Spinal cord (tissue), 10 donors: ENCODE data around the gene GPR171. TPM values are rescaled to one million over a fixed set of nuclear protein-coding genes. Genes with fewer than 3 reads are reported as not detected.

Experiments
- DNase-seq, 6 donors: peaks; one replicate each; pipeline versions ENCODE4 v3.0.0 to v3.0.0-alpha.2; 2013 to 2015; ENCODE audit warnings: low spot score in 6 of 6, low read depth in 4 of 6
- H3K27ac ChIP-seq: one replicate; pipeline ENCODE4 v1.5.1; 2013; ENCODE audit warnings: low read depth, low read length, control low read depth
- H3K27me3 ChIP-seq: one replicate; pipeline ENCODE4 v1.6.1; 2013; ENCODE audit warnings: low read length; ENCODE audit not compliant: control insufficient read depth, insufficient read depth
- H3K36me3 ChIP-seq: one replicate; pipeline ENCODE4 v1.6.1; 2013; ENCODE audit warnings: low read length; ENCODE audit not compliant: control insufficient read depth, insufficient read depth
- H3K4me1 ChIP-seq: one replicate; pipeline ENCODE4 v1.6.1; 2013; ENCODE audit warnings: low read length; ENCODE audit not compliant: control insufficient read depth, insufficient read depth
- H3K4me3 ChIP-seq: one replicate; pipeline ENCODE4 v1.5.1; 2013; ENCODE audit warnings: low read depth, low read length, control low read depth
- H3K9me3 ChIP-seq: one replicate; pipeline ENCODE4 v1.6.1; 2013; ENCODE audit warnings: low read length; ENCODE audit not compliant: control insufficient read depth, insufficient read depth
- WGBS: methylation state at CpG from one replicate; pipeline ENCODE4 v1.1.5; 2013; ENCODE audit warnings: missing lambda C conversion rate; ENCODE audit not compliant: insufficient coverage; 5-methylcytosine and 5-hydroxymethylcytosine counted together
- polyA plus RNA-seq, 2 donors: library from polyadenylated mRNA; unstranded; fragments of 120-200 nt; gene quantifications; one replicate each; pipeline ENCODE4 v1.2.1, GENCODE V29; 2013; ENCODE audit not compliant: insufficient read length in 2 of 2
- total RNA-seq, 2 donors: library from RNA; depleted of rRNA in 1 of 2; stranded (reverse); fragments of 120-200 nt in 1 of 2; fragments of >200 nt in 1 of 2; gene quantifications; one replicate each; pipeline versions ENCODE4 v1.2.3 to v1.2.4, GENCODE V29; 2013 to 2014
- donor health status: healthy.

The GPR171 gene
- total and polyA plus RNA-seq, 4 donors, result 0.11 to 0.79 TPM; not detected in 2

- DNase-seq, result no peak
- 100% methylated on average over 2 of the region's 7 CpGs for WGBS
- Histone ChIP-seq H3K27me3 (no peaks in the 10 kb centered on the region), H3K27ac (no peak overlapping the region), H3K36me3 (no peaks in the 10 kb centered on the region), H3K4me1 (no peaks in the 10 kb centered on the region), H3K9me3 (no peaks in the 10 kb centered on the region), H3K4me3 (no peak overlapping the region)
Measured at GRCh38 chr3:151201051-151201730, 1.8 kb downstream of the GPR171 start.

- no CpG with 5 or more reads among the region's 2 CpGs for WGBS
Measured at GRCh38 chr3:151200586-151200985, 2.4 kb downstream of the GPR171 start.

GRCh38 chr3:151199554-151200438, 3.2 kb downstream of the GPR171 start:
- WGBS, result 79% methylated on average over 2 of the region's 4 CpGs
- no peak for DNase-seq
- Histone ChIP-seq H3K4me3 (no peak overlapping the region), H3K4me1 (no peaks in the 10 kb centered on the region), H3K36me3 (peaks cover 2% of the 10 kb centered on the region), H3K9me3 (no peaks in the 10 kb centered on the region), H3K27me3 (no peaks in the 10 kb centered on the region), H3K27ac (no peak overlapping the region)

More at GRCh38 chr3:151200586-151200985, 2.4 kb downstream of the GPR171 start:
- Histone ChIP-seq H3K4me1 (no peaks in the 10 kb centered on the region), H3K9me3 (no peaks in the 10 kb centered on the region), H3K4me3 (no peak overlapping the region), H3K27me3 (no peaks in the 10 kb centered on the region), H3K27ac (no peak overlapping the region), H3K36me3 (no peaks in the 10 kb centered on the region)
- no peak for DNase-seq

GRCh38 chr3:151198849-151199248, 4.2 kb downstream of the GPR171 start:
- WGBS, result 100% methylated on average over 4 of the region's 5 CpGs
- H3K36me3 ChIP-seq, result peaks cover 4% of the 10 kb centered on the region
- DNase-seq, result no peak

GRCh38 chr3:151197981-151198767, 4.8 kb downstream of the GPR171 start:
- no peak for DNase-seq
- H3K9me3 ChIP-seq, result no peaks in the 10 kb centered on the region
- no peaks in the 10 kb centered on the region for H3K27me3 ChIP-seq
- H3K4me1 ChIP-seq, result no peaks in the 10 kb centered on the region
- H3K27ac ChIP-seq, result no peak overlapping the region
- H3K4me3 ChIP-seq, result no peak overlapping the region
- H3K36me3 ChIP-seq, result peaks cover 4% of the 10 kb centered on the region
- 95% methylated on average over 4 of the region's 6 CpGs for WGBS

More at GRCh38 chr3:151198849-151199248, 4.2 kb downstream of the GPR171 start:
- Histone ChIP-seq H3K9me3 (no peaks in the 10 kb centered on the region), H3K27me3 (no peaks in the 10 kb centered on the region), H3K4me3 (no peak overlapping the region), H3K27ac (no peak overlapping the region), H3K4me1 (no peaks in the 10 kb centered on the region)

GRCh38 chr3:151197228-151197627, 5.8 kb downstream of the GPR171 start:
- Histone ChIP-seq H3K36me3 (peaks cover 4% of the 10 kb centered on the region), H3K27me3 (no peaks in the 10 kb centered on the region), H3K9me3 (no peaks in the 10 kb centered on the region), H3K27ac (no peak overlapping the region), H3K4me3 (no peak overlapping the region), H3K4me1 (no peaks in the 10 kb centered on the region)
- WGBS, result 100% methylated on average over 5 of the region's 8 CpGs
- DNase-seq, result no peak

- H3K9me3 ChIP-seq, result no peaks in the 10 kb centered on the region
- no peaks in the 10 kb centered on the region for H3K4me1 ChIP-seq
- peaks cover 4% of the 10 kb centered on the region for H3K36me3 ChIP-seq
- no peak overlapping the region for H3K4me3 ChIP-seq
- no peaks in the 10 kb centered on the region for H3K27me3 ChIP-seq
- no peak for DNase-seq
- H3K27ac ChIP-seq, result no peak overlapping the region
Measured at GRCh38 chr3:151196434-151196833, 6.6 kb downstream of the GPR171 start.

GRCh38 chr3:151195826-151196225, 7.2 kb downstream of the GPR171 start:
- Histone ChIP-seq H3K4me1 (no peaks in the 10 kb centered on the region), H3K27ac (no peak overlapping the region), H3K36me3 (peaks cover 4% of the 10 kb centered on the region), H3K9me3 (no peaks in the 10 kb centered on the region), H3K4me3 (no peak overlapping the region), H3K27me3 (no peaks in the 10 kb centered on the region)
- no CpG with 5 or more reads among the region's 1 CpG for WGBS
- DNase-seq, result no peak

- Histone ChIP-seq H3K27ac (no peak overlapping the region), H3K4me1 (no peaks in the 10 kb centered on the region), H3K9me3 (no peaks in the 10 kb centered on the region), H3K27me3 (no peaks in the 10 kb centered on the region), H3K36me3 (peaks cover 4% of the 10 kb centered on the region), H3K4me3 (no peak overlapping the region)
- no peak for DNase-seq
- no CpG with 5 or more reads among the region's 6 CpGs for WGBS
Measured at GRCh38 chr3:151192545-151192944, 10.5 kb downstream of the GPR171 start.
